ENCODE measurements around the gene DCHS2.

DNA sequence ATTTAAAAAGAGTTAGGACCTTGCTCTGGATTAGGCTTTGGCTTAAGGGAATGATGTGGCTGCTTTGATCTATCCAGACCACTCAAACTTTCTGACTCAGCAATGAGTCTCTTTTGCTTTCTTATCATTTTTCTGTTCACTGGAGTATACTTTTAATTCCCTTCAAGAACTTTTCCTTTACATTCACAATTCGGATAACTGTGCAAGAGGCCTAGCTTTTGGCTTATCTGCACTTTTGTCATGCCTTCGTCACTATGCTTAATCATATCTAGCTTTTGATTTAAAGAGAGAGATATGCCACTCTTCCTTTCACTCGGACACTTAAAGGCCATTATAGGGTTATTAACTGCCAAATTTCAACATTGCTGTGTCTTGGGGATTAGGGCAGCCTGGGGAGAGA lies 147.9 kb downstream of the DCHS2 start:
- no peak for TF ChIP-seq POLR2A (IDR thresholded peaks at IDR 0.05; ENCODE audit: low read length)
- TF ChIP-seq GATA1 (IDR thresholded peaks at IDR 0.05; ENCODE audit: low read depth, low read length) = no peak
